ENCODE results near the gene E2F8.

GRCh38 chr11:19181531-19182261 is 59.0 kb downstream of the E2F8 start:
- TF ChIP-seq POLR2A (IDR thresholded peaks at IDR 0.05; ENCODE audit: low read depth, low read length) (no peak), CTCF (IDR thresholded peaks at IDR 0.05; ENCODE audit: extremely low read depth in 1 of 2, insufficient read depth in 1 of 2, low read depth in 1 of 2, low read length in 2 of 2) (no peak), MYC (IDR thresholded peaks at IDR 0.05; ENCODE audit: low read depth, low read length) (no peak), POLR2AphosphoS5 (IDR thresholded peaks at IDR 0.05; ENCODE audit: insufficient read depth, low read depth, low read length) (no peak), EZH2 (IDR thresholded peaks at IDR 0.05; ENCODE audit: borderline replicate concordance, low read depth, low read length, severe bottlenecking) (no peak), MAX (IDR thresholded peaks at IDR 0.05; ENCODE audit: insufficient read depth, insufficient read length) (no peak), FOS (IDR thresholded peaks at IDR 0.05; ENCODE audit: borderline replicate concordance, insufficient read depth, low read length) (no peak), JUN (IDR thresholded peaks at IDR 0.05; ENCODE audit: borderline replicate concordance, insufficient read depth, insufficient read length, low read depth) (no peak), GATA2 (IDR thresholded peaks at IDR 0.05; ENCODE audit: insufficient read depth, insufficient read length, low read depth, low read length) (no peak)

Data from endothelial cell of umbilical vein (primary cell).